LNCaP clone FGC (cell line): Measurements from ENCODE around the gene GALNT10.
A peak's percentile ranks its signal among the peaks of the same experiment; 100 is the strongest.

Experiments
- DNase-seq: peaks from one replicate; pipeline ENCODE4 v3.0.0-alpha.2; 2011; ENCODE audit warnings: low read depth
- H3K4me3 ChIP-seq: 2 replicates; pipeline ENCODE4 v1.5.1; 2011; ENCODE audit warnings: mild to moderate bottlenecking, low read depth, low read length, control low read depth
- CTCF ChIP-seq: IDR thresholded peaks from 2 replicates; pipeline ENCODE4 v1.5.1; 2012; ENCODE audit warnings: mild to moderate bottlenecking; ENCODE audit not compliant: control insufficient read depth, insufficient read depth; ENCODE audit errors: extremely low read depth

Gene GALNT10

GRCh38 chr5:154466147-154466546, 275.6 kb downstream of the GALNT10 start:
- H3K4me3 ChIP-seq, result no peak overlapping the region
- TF ChIP-seq CTCF, result no peak
- no peak for DNase-seq

GRCh38 chr5:154466671-154467070, 276.1 kb downstream of the GALNT10 start:
- H3K4me3 ChIP-seq, result no peak overlapping the region
- no peak for TF ChIP-seq CTCF
- no peak for DNase-seq

- DNase-seq, result no peak
- H3K4me3 ChIP-seq, result no peak overlapping the region
- peak; percentile 87 for TF ChIP-seq CTCF
Observed at GRCh38 chr5:154467655-154468354, 277.3 kb downstream of the GALNT10 start.

- no peak overlapping the region for H3K4me3 ChIP-seq
- no peak for DNase-seq
- TF ChIP-seq CTCF, result no peak
Observed at GRCh38 chr5:154470137-154470536, 279.6 kb downstream of the GALNT10 start.
